HepG2 (cell line): ENCODE results near the gene TTC38. TPM values are rescaled to one million over a fixed set of nuclear protein-coding genes. Genes with fewer than 3 reads are reported as not detected.

Experiments
- ARNTL ChIP-seq: sonication (generic); formaldehyde crosslinking; IDR thresholded peaks from 2 replicates; pipeline ENCODE4 v1.4.0; 2020; ENCODE audit warnings: mild to moderate bottlenecking, missing genetic modification reagents
- CEBPZ ChIP-seq: IDR thresholded peaks from 2 replicates; pipeline ENCODE4 v1.6.1; 2012; ENCODE audit warnings: low read length, improper control_type of control experiment
- ETV6 ChIP-seq: sonication (generic); formaldehyde crosslinking; conservative IDR thresholded peaks from 2 replicates; pipeline ENCODE4 v1.4.0; 2020; ENCODE audit warnings: missing genetic modification reagents
- KLF16 ChIP-seq, 2 experiments: sonication (generic) in 1 of 2; formaldehyde crosslinking in 1 of 2; IDR thresholded peaks; 2 replicates each; pipeline versions ENCODE4 v1.6.1 to v1.8.0; 2016 to 2023; ENCODE audit warnings: missing genetic modification reagents in 2 of 2, missing compliant biosample characterization in 1 of 2
- NBN ChIP-seq: fragments of 450-650 bp; conservative IDR thresholded peaks from 2 replicates; pipeline ENCODE4 v1.6.1; 2017
- RXRA ChIP-seq: sonication (generic); formaldehyde crosslinking; IDR thresholded peaks from 2 replicates; pipeline ENCODE4 v1.5.1; 2020; ENCODE audit warnings: missing genetic modification reagents
- SIN3A ChIP-seq: IDR thresholded peaks from 2 replicates; pipeline ENCODE4 v1.6.1; 2011; ENCODE audit warnings: low read depth, mild to moderate bottlenecking, control low read depth, low read length, borderline replicate concordance
- SOX5 ChIP-seq: IDR thresholded peaks from 2 replicates; pipeline ENCODE4 v1.6.1; 2016; ENCODE audit warnings: borderline replicate concordance
- TBL1XR1 ChIP-seq: fragments of 150-350 bp; IDR thresholded peaks from 2 replicates; pipeline ENCODE4 v1.6.1; 2014; ENCODE audit warnings: borderline replicate concordance, low read length; ENCODE audit not compliant: partially characterized antibody
- TEAD3 ChIP-seq: optimal IDR thresholded peaks from 2 replicates; pipeline ENCODE3; 2016; ENCODE audit warnings: borderline replicate concordance
- UBTF ChIP-seq: sonication (generic); formaldehyde crosslinking; IDR thresholded peaks from 2 replicates; pipeline ENCODE4 v1.4.0; 2020; ENCODE audit warnings: mild to moderate bottlenecking, missing genetic modification reagents
- ZFP62 ChIP-seq: sonication (generic); formaldehyde crosslinking; IDR thresholded peaks from 2 replicates; pipeline ENCODE4 v1.4.0; 2020; ENCODE audit warnings: missing genetic modification reagents
- ZHX1 ChIP-seq: sonication (generic); formaldehyde crosslinking; IDR thresholded peaks from 2 replicates; pipeline ENCODE4 v1.8.1; 2022; ENCODE audit warnings: low read depth, mild to moderate bottlenecking, missing genetic modification reagents
- ZNF263 ChIP-seq: sonication (generic); formaldehyde crosslinking; IDR thresholded peaks from 2 replicates; pipeline ENCODE4 v1.4.0; 2020; ENCODE audit warnings: missing genetic modification reagents
- ZNF672 ChIP-seq: sonication (generic); formaldehyde crosslinking; IDR thresholded peaks from 2 replicates; pipeline ENCODE4 v1.8.1; 2022; ENCODE audit warnings: missing genetic modification reagents
- ZNF7 ChIP-seq: IDR thresholded peaks from 2 replicates; pipeline ENCODE4 v1.6.1; 2016; ENCODE audit warnings: missing biosample characterization, missing genetic modification reagents
- ZNF709 ChIP-seq: sonication (generic); formaldehyde crosslinking; IDR thresholded peaks from 2 replicates; pipeline ENCODE4 v1.5.0; 2020; ENCODE audit warnings: mild to moderate bottlenecking, missing genetic modification reagents
- polyA plus RNA-seq, 8 experiments: library from polyadenylated mRNA; depleted of rRNA in 3 of 8; stranded (reverse) in 7 of 8; unstranded in 1 of 8; fragments of >200 nt; fragmentation: Illumina TruSeq in 4 of 8; extraction: Trizol in 4 of 8; gene quantifications; 2 replicates each; pipeline versions ENCODE4 v1.2.1 to v1.2.3, GENCODE V29; 2011 to 2016; ENCODE audit warnings: low read depth in 4 of 8, missing spikeins in 1 of 8, mixed read lengths in 1 of 8; ENCODE audit not compliant: insufficient read depth in 1 of 8
- total RNA-seq, 5 experiments: library from RNA; depleted of rRNA; stranded (reverse); fragments of >200 nt; fragmentation: Illumina TruSeq; extraction: Trizol; gene quantifications; 2 replicates each; pipeline ENCODE4 v1.2.3, GENCODE V29; 2016; ENCODE audit warnings: low read depth in 1 of 5
- TF ChIP-seq, protein P1 (sequence below): sonication (generic); formaldehyde crosslinking; IDR thresholded peaks from 2 replicates; pipeline ENCODE4 v1.8.1; 2023; ENCODE audit warnings: missing genetic modification reagents, mild to moderate bottlenecking, borderline replicate concordance
- TF ChIP-seq, protein P2 (sequence below): sonication (generic); formaldehyde crosslinking; IDR thresholded peaks from 2 replicates; pipeline ENCODE4 v1.4.0; 2020; ENCODE audit warnings: low read depth, mild to moderate bottlenecking, missing genetic modification reagents

Gene TTC38
- total and polyA plus RNA-seq, 2 of the 13 experiments (the other 11 are each of a cell fraction or from before 2014, with no cell fraction given), result 101 to 105 TPM

GRCh38 chr22:46296257-46297150, 28.7 kb downstream of the TTC38 start, which contains the start of gene GTSE1 (continued):
- TF ChIP-seq CEBPZ (no peak), ZHX1 (CRISPR knock-in tag) (peak; percentile 70), TBL1XR1 (peak; percentile 6), NBN (no peak), ZNF7 (CRISPR knock-in tag) (no peak), SOX5 (CRISPR knock-in tag) (no peak; the same call in 1 of the 2 replicates), KLF16 (CRISPR knock-in tag; IDR thresholded peaks at IDR 0.05) (peak in 1 of 2 experiments; percentile 38; a peak in 1 of 4 replicates), ARNTL (CRISPR knock-in tag) (peak; percentile 23; the same call in 1 of the 2 replicates), SIN3A (peak; percentile 97), ZNF672 (0 out of 2 replicates have a peak, but pooled peaks have one; percentile 73), UBTF (CRISPR knock-in tag) (peak; percentile 37), ZFP62 (no peak), ETV6 (CRISPR knock-in tag) (no peak), ZNF709 (CRISPR knock-in tag) (peak; percentile 76; the same call in 1 of the 2 replicates), ZNF263 (peak; percentile 77), RXRA (CRISPR knock-in tag) (peak; percentile 50; the same call in 1 of the 2 replicates), TEAD3 (peak; percentile 54)
- TF ChIP-seq, protein P1, sequence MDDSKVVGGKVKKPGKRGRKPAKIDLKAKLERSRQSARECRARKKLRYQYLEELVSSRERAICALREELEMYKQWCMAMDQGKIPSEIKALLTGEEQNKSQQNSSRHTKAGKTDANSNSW (CRISPR knock-in tag), result no peak
- TF ChIP-seq, protein P2, sequence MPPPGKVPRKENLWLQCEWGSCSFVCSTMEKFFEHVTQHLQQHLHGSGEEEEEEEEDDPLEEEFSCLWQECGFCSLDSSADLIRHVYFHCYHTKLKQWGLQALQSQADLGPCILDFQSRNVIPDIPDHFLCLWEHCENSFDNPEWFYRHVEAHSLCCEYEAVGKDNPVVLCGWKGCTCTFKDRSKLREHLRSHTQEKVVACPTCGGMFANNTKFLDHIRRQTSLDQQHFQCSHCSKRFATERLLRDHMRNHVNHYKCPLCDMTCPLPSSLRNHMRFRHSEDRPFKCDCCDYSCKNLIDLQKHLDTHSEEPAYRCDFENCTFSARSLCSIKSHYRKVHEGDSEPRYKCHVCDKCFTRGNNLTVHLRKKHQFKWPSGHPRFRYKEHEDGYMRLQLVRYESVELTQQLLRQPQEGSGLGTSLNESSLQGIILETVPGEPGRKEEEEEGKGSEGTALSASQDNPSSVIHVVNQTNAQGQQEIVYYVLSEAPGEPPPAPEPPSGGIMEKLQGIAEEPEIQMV, result no peak
